Measurements from ENCODE around the gene CCT2. TPM values are rescaled to one million over a fixed set of nuclear protein-coding genes. Genes with fewer than 3 reads are reported as not detected.

The CCT2 gene
- total RNA-seq = 388 and 392 TPM in 2 replicates
- long read RNA-seq, transcript CCT2-201 (16 exons, 2,041 nt) = major isoform, 1,139 of 1,303 reads
- long read RNA-seq, partial matches to known transcripts = 107 of 1,303 reads
- long read RNA-seq, other reads (novel, unspliced or antisense) = 53 of 1,303 reads

GRCh38 chr12:69585189-69586062 is at the start of gene CCT2:
Gene CCT2, plus strand, starts transcription at chr12:69585459. Its CDS starts 63 bp downstream, at chr12:69585522.
- H3K36me3 Mint-ChIP-seq (ENCODE audit: low read depth) = peaks cover 17% of the 10 kb centered on the region
- DNase-seq (ENCODE audit: low read depth, low spot score) = peak; percentile 90
- peak within 1 kb of the TSS; percentile 96 for H3K4me3 Mint-ChIP-seq

GRCh38 chr12:69540987-69541386 is 44.3 kb upstream of the CCT2 start:
- peaks cover 13% of the 10 kb centered on the region for H3K4me1 Mint-ChIP-seq
- H3K36me3 Mint-ChIP-seq (ENCODE audit: low read depth) = peaks cover 37% of the 10 kb centered on the region
- H3K27ac Mint-ChIP-seq (ENCODE audit: unreplicated experiment) = no peak overlapping the region
- no peak for DNase-seq (ENCODE audit: low read depth, low spot score)
- no peak for TF ChIP-seq CTCF (conservative IDR thresholded peaks at IDR 0.05)
- H3K27me3 Mint-ChIP-seq (ENCODE audit: low read depth) = no peaks in the 10 kb centered on the region
- H3K9me3 Mint-ChIP-seq = peaks cover 6% of the 10 kb centered on the region
- H3K4me3 Mint-ChIP-seq = no peak overlapping the region

More at GRCh38 chr12:69585189-69586062, at the start of gene CCT2:
- Mint-ChIP-seq H3K27me3 (ENCODE audit: low read depth) (no peaks in the 10 kb centered on the region), H3K4me1 (peaks cover 15% of the 10 kb centered on the region), H3K27ac (ENCODE audit: unreplicated experiment) (peak within 1 kb of the TSS; percentile 98), H3K9me3 (no peaks in the 10 kb centered on the region)
- peak; percentile 64 for TF ChIP-seq CTCF (conservative IDR thresholded peaks at IDR 0.05)

GRCh38 chr12:69544087-69544486 is 41.2 kb upstream of the CCT2 start:
- Mint-ChIP-seq H3K4me1 (no peaks in the 10 kb centered on the region), H3K27ac (ENCODE audit: unreplicated experiment) (no peak overlapping the region), H3K27me3 (ENCODE audit: low read depth) (no peaks in the 10 kb centered on the region), H3K4me3 (no peak overlapping the region), H3K36me3 (ENCODE audit: low read depth) (peaks cover 34% of the 10 kb centered on the region), H3K9me3 (peaks cover 6% of the 10 kb centered on the region)
- DNase-seq (ENCODE audit: low read depth, low spot score) = no peak
- TF ChIP-seq CTCF (conservative IDR thresholded peaks at IDR 0.05) = no peak

GRCh38 chr12:69545081-69545480 is 40.2 kb upstream of the CCT2 start:
- Mint-ChIP-seq H3K9me3 (peaks cover 6% of the 10 kb centered on the region), H3K27ac (ENCODE audit: unreplicated experiment) (no peak overlapping the region), H3K27me3 (ENCODE audit: low read depth) (no peaks in the 10 kb centered on the region), H3K36me3 (ENCODE audit: low read depth) (peaks cover 34% of the 10 kb centered on the region), H3K4me1 (no peaks in the 10 kb centered on the region), H3K4me3 (no peak overlapping the region)
- DNase-seq (ENCODE audit: low read depth, low spot score) = no peak
- no peak for TF ChIP-seq CTCF (conservative IDR thresholded peaks at IDR 0.05)

GRCh38 chr12:69546693-69547438 is 38.4 kb upstream of the CCT2 start:
- no peaks in the 10 kb centered on the region for H3K4me1 Mint-ChIP-seq
- peaks cover 28% of the 10 kb centered on the region for H3K36me3 Mint-ChIP-seq (ENCODE audit: low read depth)
- no peak overlapping the region for H3K27ac Mint-ChIP-seq (ENCODE audit: unreplicated experiment)
- peaks cover 6% of the 10 kb centered on the region for H3K9me3 Mint-ChIP-seq
- DNase-seq (ENCODE audit: low read depth, low spot score) = no peak
- H3K27me3 Mint-ChIP-seq (ENCODE audit: low read depth) = no peaks in the 10 kb centered on the region
- TF ChIP-seq CTCF (conservative IDR thresholded peaks at IDR 0.05) = no peak
- no peak overlapping the region for H3K4me3 Mint-ChIP-seq

Data from neural crest cell (in vitro differentiated cells).